Activated CD4-positive, alpha-beta T cell treated with anti-CD3 and anti-CD28 coated beads for 24 hours (primary cell): ENCODE measurements around the gene TECTB.

Source experiments
- DNase-seq, 2 donors: peaks; one replicate each; pipeline ENCODE4 v3.0.0-alpha.2; 2020; ENCODE audit warnings: low read depth in 2 of 2

Gene TECTB

DNA sequence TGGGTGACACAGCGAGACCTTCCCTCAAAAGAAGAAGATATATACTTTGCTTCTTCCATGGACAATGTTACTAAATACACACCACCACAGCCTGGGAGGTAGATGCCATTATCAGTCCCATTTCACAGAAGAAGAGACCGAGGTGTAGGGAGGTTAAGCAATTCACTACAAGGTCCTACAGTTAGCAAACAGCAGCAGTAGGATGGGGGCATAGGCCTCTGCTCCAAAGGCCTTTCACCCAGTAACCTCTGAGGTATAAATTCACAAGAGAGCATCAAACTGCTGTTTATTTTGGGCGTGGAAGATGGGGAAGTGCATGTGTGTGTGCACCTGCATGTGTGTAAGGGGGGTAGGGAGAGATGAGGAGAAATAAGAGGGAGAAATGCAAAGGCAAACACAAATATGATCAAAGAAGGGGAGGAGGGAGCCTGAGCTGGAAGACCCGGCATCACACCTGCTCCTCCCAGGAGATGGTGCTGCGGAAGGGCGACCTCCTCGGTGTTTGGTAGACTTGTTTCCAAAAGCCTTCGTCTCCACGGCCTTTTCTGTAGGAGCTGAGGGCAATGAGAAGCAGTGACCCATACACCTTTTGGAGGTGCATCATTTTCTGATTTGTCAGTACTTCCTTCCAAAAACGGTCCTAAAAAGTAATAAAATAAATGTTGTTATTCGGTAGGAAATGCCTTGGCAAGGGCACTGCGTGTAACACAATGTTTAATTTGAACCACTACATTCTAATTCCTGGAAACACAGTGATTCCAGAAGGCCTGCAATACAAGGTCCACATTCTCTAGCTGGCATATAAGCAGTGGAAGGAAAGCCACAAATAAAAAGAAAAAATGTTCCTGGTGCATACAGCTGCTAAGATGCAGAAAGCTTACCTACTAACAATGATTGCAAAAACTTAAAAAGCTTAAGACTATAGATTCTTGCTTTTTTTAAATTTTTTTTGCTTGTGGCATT, 64.8 kb downstream of the TECTB start:
- no peak for DNase-seq

DNA sequence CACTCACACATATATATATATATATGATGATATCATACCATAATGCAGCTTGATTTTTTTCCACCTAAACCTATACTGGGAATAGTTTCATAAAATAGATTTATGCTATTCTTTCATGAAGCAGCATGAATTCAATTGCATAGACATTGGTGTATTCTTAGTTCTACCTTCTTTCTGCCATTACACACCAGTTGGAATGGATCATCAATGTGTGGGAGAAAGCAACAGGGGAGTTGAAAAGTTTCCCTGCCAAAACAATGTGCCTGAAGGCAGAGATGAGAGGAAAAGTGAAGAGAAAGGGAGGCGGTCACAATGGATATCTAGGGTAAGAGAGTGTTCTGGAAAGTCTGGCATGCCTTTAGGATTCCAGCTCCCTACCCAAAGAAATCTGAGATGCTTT, 65.6 kb downstream of the TECTB start:
- DNase-seq = no peak

DNA sequence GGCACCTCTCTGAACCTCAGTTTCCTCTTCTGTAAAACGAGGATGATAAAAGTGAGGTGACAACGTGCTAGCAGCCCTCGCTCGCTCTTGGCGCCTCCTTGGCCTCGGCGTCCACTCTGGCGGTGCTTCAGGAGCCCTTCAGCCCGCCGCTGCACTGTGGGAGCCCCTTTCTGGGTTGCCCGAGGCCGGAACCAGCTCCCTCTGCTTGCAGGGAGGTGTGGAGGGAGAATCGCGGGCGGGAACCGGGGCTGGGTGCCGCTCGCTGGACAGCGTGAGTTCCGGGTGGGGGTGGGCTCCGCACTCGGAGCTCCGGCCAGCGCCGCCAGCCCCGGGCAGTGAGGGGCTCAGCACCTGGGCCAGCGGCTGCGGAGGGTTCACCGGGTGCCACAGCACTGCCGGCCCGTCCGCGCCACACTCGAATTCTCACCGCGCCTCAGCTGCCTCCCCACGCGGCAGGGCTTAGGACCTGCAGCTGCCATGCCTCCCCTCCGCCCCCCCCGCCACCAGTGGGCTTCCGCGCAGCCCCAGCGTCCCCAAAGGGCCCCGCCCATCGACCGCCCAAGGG, 66.4 kb downstream of the TECTB start:
- no peak for DNase-seq

GRCh38 chr10:112351146-112351545, 67.9 kb downstream of the TECTB start:
- no peak for DNase-seq

DNA sequence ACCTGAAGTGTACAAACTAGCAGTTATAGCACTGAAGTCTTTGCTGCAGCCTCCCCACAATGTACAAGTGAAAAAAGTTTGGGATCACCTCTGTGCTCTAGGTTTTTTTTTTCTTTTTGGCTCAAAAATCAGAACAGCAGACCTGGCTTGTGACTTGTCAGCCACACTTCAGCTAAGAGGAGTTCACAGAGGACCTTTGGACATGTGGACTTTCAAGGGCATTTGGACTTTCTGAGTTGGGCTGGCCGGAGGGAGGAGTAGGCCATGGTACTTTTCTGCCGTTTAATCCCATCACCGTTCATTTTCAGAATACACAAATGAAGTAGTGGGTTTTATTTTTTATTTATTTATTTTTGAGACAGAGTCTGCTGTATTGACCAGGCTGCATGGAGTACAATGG, 68.8 kb downstream of the TECTB start:
- DNase-seq = no peak

GRCh38 chr10:112353046-112353445, 69.8 kb downstream of the TECTB start:
- DNase-seq = no peak
